GM18951 (cell line): ENCODE data around the gene DPP6.

Experiments used
- POLR2A ChIP-seq: IDR thresholded peaks from 4 replicates; pipeline ENCODE4 v1.6.1; 2011; ENCODE audit warnings: mild to moderate bottlenecking; ENCODE audit not compliant: insufficient read length, insufficient read depth; ENCODE audit errors: extremely low read depth
- in situ Hi-C: fragments of 300-500 bp; cut with MboI; formaldehyde crosslinking; loops from one replicate; pipeline ENCODE4 v1.12.0; 2022; ENCODE audit warnings: low sequenced_read_pairs, mixed read lengths, inconsistent platforms; ENCODE audit not compliant: unreplicated experiment

Gene DPP6

DNA sequence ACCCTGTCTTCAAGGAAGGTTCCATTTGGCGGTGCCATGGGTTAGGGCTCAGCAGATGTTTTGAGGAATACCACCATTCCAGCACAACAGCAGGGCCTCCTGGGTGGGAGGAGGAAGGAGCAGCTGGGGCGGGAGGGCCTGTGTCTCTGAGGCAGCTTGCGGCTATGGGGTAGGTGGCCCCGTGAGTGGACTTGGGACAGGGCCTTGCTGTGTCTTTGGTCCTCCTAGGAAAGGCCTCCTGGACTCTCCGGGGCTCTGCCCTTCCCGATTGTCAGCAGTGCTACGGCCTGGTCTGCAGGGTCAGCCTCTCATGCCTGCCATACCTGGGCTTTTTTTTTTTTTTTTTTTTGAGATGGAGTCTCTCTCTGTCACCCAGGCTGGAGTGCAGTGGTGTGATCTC lies 854.0 kb downstream of the DPP6 start:
- TF ChIP-seq POLR2A = no peak
- in situ Hi-C loops = no loop called here

DNA sequence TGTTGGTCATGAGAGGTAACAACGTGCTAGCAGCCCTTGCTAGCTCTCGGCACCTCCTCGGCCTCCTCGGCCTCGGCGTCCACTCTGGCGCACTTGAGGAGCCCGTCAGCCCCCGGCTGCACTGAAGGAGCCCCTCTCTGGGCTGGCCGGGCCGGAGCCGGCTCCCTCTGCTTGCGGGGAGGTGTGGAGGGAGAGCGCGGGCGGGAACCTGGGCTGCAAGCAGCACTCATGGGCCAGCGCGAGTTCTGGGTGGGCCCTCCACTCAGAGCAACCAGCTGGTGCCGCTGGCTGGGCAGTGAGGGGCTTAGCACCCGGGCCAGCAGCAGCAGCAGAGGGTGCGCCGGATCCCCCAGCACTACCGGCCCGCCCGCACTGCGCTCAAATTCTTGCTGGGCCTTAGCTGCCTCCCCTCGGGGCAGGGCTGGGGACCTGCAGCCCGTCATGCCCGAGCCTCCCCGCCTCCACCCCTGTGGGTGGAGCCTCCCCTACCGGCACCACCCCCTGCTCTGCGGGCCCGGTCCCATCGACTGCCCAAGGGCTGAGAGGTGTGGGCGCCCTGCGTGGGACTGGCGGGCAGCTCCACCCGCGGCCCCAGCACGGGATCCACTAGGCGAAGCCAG lies 854.6 kb downstream of the DPP6 start:
- no peak for TF ChIP-seq POLR2A
- in situ Hi-C loops = no loop called here

DNA sequence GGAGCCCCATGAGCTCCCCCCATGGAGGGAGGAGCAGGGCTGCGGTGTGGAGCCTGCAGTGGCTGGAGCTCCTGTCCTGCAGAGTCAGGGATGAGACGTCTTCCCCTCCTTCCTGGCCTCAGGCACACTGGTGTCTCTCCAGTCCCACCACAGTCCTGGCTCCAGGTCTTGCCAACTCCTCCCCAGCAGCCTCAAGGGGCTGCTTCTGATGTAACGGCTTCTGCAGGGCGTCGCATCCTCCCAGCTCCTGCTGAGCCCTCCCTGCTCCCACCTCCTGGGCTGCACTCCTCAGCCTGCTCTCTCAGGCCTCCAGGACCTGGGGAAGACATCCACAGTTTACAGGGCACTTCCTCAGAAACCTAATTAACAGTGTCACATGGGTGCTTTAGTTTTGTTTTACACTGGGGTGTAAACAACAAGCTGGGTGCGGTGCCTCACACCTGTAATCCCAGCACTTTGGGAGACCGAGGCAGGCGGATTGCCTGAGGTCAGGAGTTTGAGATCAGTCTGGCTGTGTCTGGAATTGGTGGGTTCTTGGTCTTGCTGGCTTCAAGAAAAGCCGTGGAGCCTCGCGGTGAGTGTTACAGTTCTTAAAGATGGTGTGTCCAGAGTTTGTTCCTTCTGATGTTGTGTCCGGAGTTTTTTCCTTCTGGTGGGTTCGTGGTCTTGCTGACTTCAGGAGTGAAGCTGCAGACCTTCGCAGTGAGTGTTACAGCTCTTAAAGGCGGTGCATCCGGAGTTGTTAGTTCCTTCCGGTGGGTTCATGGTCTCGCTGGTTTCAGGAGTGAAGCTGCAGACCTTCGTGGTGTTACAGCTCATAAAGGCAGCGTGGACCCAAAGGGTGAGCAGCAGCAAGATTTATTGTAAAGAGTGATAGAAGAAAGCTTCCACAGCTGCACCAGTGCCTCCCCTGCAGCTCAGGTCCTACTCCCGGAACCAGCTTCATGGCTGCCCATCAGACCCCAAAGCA lies 855.7 kb downstream of the DPP6 start:
- TF ChIP-seq POLR2A = no peak
- in situ Hi-C loops = no loop called here

DNA sequence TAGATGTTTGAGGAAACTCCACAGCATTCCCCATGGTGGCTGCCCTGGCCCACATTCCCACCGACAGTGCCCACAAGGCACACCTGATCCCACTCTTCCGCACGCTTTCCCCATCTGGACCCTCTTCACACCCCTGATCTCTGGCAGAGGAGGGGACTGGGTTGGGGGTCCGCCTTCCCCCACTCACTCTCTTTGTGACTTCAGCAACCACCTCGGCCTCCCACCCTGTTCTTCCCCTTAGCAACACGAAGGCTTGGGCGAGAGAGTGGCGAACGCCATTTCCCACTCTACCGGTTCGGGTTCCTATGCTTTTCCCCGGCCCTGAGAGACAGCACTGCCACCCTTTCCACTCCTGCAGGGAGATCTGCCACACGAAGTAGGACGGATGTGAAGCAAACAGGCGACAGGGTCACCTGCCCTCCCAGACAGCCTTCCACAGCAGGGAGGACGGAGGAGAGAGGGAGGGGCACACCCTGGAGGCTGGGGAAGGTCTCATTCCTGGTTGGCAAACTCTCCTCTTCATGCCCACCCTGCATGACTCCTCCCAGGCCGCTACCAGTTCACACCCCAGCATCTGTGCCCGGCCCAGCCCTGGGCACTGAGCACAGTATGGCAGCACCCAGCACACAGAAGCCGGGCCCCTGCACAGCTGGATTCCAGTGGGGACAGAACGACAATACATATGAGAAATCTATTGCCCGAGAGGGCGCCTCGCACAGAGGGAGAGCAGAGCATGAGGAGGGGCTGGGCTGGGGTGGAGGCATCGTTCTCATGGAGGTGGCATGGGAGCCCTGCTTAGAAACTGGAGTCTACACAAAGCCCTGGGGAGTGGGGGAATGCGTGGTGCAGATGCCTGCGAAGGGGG lies 857.3 kb downstream of the DPP6 start:
- TF ChIP-seq POLR2A = no peak
- in situ Hi-C loops = no loop called here

DNA sequence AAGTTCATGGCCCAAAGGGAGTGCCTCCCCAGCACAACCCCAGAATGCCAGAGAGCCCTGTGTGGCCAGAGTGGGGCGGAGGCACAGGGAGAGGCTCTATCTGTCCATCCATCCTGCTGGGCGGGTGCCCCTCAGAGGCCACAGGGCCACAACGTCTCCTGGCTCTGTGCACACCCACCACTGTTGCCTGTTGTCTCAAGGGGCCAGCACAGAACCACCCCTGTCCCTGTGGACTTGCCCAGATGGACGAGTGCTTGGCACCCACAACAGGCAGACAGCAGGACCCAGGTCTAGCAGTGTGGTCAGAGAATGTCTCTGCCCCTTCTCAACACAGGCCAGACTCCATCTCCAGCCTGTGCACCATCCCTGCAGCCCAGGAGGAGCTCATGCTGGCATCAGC lies 857.9 kb downstream of the DPP6 start:
- in situ Hi-C loops = no loop called here
- TF ChIP-seq POLR2A = no peak

DNA sequence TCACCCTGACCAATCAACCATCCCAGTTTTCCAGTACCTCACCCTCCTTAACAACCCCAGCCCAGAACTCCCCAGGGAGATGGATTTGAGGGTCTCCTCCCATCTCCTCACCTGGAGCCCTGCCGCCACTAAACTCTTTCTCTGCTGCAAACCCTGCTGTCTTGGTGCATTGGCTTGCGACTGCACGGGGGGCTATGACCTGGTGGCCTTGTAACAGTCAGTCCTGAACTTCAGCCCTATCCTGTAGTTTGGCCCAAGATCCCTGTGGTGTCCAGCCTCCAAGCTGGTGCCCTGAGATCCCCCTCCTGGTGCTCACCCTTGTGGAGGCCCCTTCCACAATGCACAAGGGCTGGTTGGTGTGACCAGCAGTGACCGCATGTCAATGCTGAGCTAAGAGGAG lies 858.8 kb downstream of the DPP6 start:
- in situ Hi-C loops = no loop called here

DNA sequence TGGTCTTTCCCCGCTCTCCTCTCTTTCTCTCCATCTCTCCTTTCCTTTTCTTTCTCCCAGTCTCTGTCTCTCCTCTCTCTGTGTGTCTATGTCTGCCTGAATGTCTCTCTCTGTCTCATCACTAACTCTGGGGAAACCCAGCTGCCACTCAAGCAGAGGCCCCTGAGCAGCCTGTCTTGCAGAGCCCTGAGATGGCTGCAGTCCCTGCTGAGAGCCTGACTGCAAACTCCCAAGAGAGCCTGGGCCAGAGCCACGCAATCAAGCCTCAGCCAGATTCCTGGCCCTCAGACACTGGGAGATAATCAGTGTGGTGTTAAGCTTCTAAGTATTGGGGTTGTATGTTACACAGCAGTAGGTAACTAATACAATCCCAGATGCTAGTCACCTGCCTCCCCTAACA lies 859.2 kb downstream of the DPP6 start:
- TF ChIP-seq POLR2A = no peak
- in situ Hi-C loops = no loop called here

More for the DNA sequence above, 858.8 kb downstream of the DPP6 start:
- no peak for TF ChIP-seq POLR2A

DNA sequence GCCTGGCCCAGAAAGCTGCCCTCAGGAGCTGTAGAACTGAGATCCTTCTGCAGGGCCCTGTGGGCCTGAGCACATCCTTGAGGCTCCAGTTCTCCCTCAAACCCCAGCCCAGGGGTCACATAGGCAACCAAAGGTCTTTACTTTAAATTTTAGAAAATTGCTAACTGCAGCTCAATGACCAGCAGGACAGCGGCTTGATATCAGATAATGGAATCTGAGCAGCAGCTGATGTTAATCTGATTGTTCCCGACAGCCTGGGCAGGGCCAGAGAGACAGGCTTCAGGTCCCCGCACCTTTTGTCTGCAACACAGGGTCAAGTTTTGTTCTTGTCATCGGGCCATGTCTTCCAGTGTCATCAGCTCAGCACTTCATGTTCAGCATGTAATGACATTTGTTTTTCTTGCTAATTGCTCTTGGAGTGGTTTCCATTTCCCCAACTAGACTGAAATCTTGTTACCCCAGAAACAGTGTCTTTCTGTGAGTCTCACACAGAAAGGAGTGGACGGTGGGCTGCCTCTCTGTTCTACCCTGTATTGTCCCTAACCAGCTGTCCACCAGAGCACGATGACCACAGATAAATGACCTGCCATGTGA lies 859.8 kb downstream of the DPP6 start:
- TF ChIP-seq POLR2A = no peak
- in situ Hi-C loops = no loop called here

DNA sequence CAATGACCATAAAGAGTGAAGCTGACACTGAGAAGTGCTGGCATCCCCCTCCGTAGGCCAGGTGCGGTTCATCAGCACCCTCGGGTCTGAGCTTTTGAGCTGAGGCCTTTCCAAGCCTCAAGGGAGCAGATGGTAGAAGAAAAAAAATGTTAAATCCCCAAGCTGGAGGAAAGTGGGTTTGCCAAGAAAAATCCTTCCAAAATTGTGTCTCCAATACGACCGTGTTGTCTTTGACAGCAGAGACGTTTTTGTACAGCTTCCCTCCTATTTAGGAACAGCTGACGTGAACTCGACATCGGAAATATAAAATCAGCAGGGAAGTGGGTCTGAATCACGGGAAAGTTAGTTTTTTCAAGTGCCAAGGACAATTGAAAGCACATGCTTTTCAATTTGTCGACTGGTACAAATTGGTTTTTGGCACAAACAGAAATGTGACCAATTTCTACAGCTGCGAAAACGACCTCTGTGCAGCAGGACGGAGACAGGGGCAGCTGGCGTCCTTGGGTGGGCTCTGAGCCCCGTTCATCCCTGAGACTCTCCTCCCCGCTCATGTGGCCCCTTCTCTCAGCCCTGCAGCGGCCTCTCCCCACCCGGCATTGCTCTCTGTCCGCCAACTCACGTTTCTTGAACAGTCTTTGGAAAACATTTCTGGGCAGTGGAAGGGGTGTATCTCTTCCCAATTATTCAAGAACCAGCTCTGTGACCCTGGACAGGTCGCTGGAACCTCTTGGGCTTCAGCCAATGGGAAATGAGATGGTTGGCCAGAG lies 860.9 kb downstream of the DPP6 start:
- in situ Hi-C loops = no loop called here

DNA sequence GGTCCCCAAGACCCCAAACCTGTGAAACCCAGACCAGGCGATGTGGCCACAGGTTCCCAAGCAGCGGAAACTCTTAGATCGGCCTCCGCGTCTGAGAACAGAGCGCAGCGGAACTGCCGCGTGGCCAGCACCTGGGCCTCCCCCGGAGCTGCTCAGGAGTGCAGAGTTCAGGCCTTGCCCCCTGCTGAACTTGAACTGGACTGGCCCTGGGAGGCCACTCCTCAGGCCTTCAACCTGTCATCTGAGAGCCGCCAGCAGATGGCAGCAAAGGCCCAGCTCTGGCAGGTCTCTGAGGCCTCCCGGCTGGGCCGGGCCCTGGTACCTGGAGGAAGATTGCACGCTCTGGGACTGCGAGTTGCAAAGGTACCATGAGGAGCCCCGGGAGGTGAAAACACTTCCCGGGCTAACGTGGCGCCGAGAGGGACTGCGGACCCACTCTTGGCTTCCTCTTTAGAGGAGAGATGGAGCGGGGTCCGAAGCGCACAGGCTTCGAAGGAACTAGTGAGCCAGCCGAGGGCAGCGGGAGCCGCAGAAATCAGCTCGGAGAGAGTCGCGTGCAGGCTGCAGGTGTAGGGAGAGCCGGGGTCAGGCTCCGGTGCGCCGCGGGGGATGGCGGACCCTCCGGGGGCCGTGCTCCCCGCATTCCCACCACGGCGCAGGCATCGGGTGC lies 861.6 kb downstream of the DPP6 start:
- in situ Hi-C loops = no loop called here
- peak; percentile 7 for TF ChIP-seq POLR2A

More for the DNA sequence above, 860.9 kb downstream of the DPP6 start:
- no peak for TF ChIP-seq POLR2A

DNA sequence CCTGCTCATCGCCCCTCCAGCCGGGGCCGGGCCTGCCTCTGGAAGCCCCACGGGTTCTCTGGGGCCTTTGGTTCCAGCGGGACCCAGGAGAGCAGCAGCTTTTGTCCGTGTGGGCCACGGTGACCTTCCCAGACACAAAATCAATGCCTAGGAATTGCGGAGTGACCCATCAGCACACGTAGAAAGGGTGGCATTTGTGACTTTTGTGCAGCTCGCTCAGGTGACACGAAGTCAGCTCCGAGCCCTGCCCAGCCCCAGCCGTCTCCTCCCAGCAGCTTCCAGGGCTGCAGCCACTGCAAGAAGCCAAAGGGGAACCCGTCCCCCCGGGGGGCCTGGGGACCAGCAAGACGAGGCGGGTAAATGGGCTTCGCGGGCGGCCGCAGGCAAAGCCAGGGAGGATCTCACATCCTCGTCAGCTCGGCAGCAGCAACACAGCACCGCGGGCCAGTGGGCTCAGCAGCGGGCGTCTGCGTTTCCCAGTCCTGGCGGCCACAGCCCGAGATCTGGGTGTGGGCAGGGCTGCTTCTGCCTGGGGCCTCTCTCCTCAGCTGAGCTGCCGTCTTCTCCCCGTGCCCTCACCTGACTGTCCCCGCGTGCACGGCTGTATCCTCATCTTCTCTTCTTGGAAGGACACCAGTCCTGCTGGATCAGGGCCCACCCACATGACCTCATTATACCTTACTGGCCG lies 862.3 kb downstream of the DPP6 start:
- TF ChIP-seq POLR2A = no peak
- in situ Hi-C loops = no loop called here
